Left ventricle myocardium superior (tissue), 1 donor: ENCODE data around the gene COCH. TPM values are rescaled to one million over a fixed set of nuclear protein-coding genes. Genes with fewer than 3 reads are reported as not detected.
A peak's percentile ranks its signal among the peaks of the same experiment; 100 is the strongest.
"Not testable (repeated sequence)": the region's sequence is repeated elsewhere in the genome, so short reads cannot be mapped to it uniquely, and the experiment has no call there.

Source experiments
- ATAC-seq: fragments of 200-7000 bp; cut with Tn5 transposase; one replicate; pipeline ENCODE4 v1.9.1; 2020; ENCODE audit warnings: mild to moderate bottlenecking, moderate library complexity
- DNase-seq: peaks from one replicate; pipeline ENCODE4 v3.0.0-alpha.2; 2020
- intact Hi-C: fragments of 100-400 bp; cut with micrococcal nuclease; formaldehyde crosslinking; loops from one replicate; pipeline ENCODE4 v1.11.0; 2022
- total RNA-seq: library from RNA; stranded (reverse); fragmentation: NEBNext Ultra II Directional; extraction: Animal tissue kit (Norgen Biotek cat#: 25700); gene quantifications from one replicate; pipeline ENCODE4 v1.2.1, GENCODE V29; 2021
- donor health status: DM: no; HTN: yes; CAD: no; lungs with severe emphysema.

The COCH gene
- total RNA-seq, 1 donor from 2014 or later: 0.50 TPM

GRCh38 chr14:30873308-30874119 lies 845 bp upstream of the COCH start:
- ATAC-seq (no peak), DNase-seq (no peak)
- intact Hi-C loops: no loop called here

- no peak for DNase-seq
- intact Hi-C loops: no loop called here
- ATAC-seq: peak; percentile 36
Observed at GRCh38 chr14:30874999-30875787, 834 bp downstream of the COCH start.

- no peak for DNase-seq
- no peak for ATAC-seq
- intact Hi-C loops: no loop called here
Observed at GRCh38 chr14:30875788-30876053, 1.4 kb downstream of the COCH start.

- intact Hi-C loops: no loop called here
Observed at GRCh38 chr14:30876692-30877091, 2.3 kb downstream of the COCH start.

GRCh38 chr14:30882431-30882830 lies 8.1 kb downstream of the COCH start:
- ATAC-seq (no peak), DNase-seq (no peak)
- intact Hi-C loops: no loop called here

More at GRCh38 chr14:30876692-30877091, 2.3 kb downstream of the COCH start:
- ATAC-seq (no peak), DNase-seq (no peak)

- intact Hi-C loops: no loop called here
- no peak for ATAC-seq
- no peak for DNase-seq
Observed at GRCh38 chr14:30883508-30884294, 9.3 kb downstream of the COCH start.

- intact Hi-C loops: no loop called here
- DNase-seq (no peak), ATAC-seq (no peak)
Observed at GRCh38 chr14:30884901-30885300, 10.5 kb downstream of the COCH start.

- intact Hi-C loops: no loop called here
- ATAC-seq: no peak
- no peak for DNase-seq
Observed at GRCh38 chr14:30885840-30886740, 11.7 kb downstream of the COCH start.

GRCh38 chr14:30888480-30889243 lies 14.3 kb downstream of the COCH start:
- no peak for ATAC-seq
- DNase-seq: no peak
- intact Hi-C loops: no loop called here

- no peak for DNase-seq
- intact Hi-C loops: no loop called here
- no peak for ATAC-seq
Observed at GRCh38 chr14:30889244-30889594, 14.9 kb downstream of the COCH start.

- intact Hi-C loops: no loop called here
- no peak for ATAC-seq
Observed at GRCh38 chr14:30893819-30894218, 19.5 kb downstream of the COCH start.

GRCh38 chr14:30894923-30895515 lies 20.7 kb downstream of the COCH start:
- no peak for ATAC-seq
- DNase-seq: no peak
- intact Hi-C loops: no loop called here

More at GRCh38 chr14:30893819-30894218, 19.5 kb downstream of the COCH start:
- no peak for DNase-seq

GRCh38 chr14:30896435-30896834 lies 22.1 kb downstream of the COCH start:
- ATAC-seq: no peak
- no peak for DNase-seq
- intact Hi-C loops: no loop called here

GRCh38 chr14:30897121-30897520 lies 22.8 kb downstream of the COCH start:
- ATAC-seq, DNase-seq, intact Hi-C loops: not testable (repeated sequence)

- intact Hi-C loops: loop anchor here (10.0 kb wide), 1 partner anchor 249 kb away; no protein-coding TSS in a partner anchor
- ATAC-seq (no peak), DNase-seq (no peak)
Observed at GRCh38 chr14:30903285-30904124, 29.1 kb downstream of the COCH start.

GRCh38 chr14:30906752-30907658 lies 32.6 kb downstream of the COCH start:
- intact Hi-C loops: loop anchor here (10.0 kb wide), 1 partner anchor 252 kb away; no protein-coding TSS in a partner anchor

More at GRCh38 chr14:30906752-30907658, 32.6 kb downstream of the COCH start:
- DNase-seq: no peak
- ATAC-seq: no peak
